Measurements from ENCODE around the gene CCDC40. TPM values are rescaled to one million over a fixed set of nuclear protein-coding genes. Genes with fewer than 3 reads are reported as not detected.

The CCDC40 gene
- total and polyA plus RNA-seq, 2 donors (not counting 1 experiment from before 2014, with no cell fraction given), result 0.63 to 3.2 TPM

DNA sequence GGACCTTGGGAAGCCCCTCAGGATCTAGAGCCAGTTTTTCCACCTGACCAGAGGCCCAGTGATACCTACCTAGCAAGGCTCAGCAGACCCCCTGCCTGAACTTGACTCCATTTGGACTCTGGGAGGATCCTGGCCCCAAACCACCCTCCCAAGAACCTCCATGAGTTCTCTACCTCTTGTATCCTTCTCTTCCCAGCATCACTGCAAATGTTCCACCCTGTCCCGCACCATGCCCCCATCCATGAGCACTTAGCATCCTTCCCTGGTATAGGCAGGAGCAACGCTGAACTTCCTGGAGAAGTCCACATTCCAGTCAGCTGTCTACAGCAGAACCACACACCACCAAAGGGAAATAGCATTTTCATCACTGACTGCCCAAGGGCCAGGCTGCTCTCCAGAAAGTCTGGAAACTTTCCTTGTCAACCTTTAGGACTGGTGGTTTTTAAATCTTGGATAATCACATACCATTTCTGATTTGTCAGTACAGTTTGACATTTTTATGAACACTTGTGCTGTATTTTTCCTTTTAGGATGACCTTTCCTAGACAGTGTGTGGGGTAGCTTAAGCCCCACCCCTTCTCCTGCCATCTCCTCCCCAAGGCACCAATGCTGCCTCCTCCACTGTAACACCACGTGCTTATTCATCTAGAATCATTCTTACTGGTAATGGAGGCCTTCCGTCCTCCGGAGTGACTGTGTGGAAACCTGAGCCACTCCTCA lies 96.6 kb downstream of the CCDC40 start:
- Histone ChIP-seq H3K4me1 (ENCODE audit: control insufficient read depth in 2 of 2, insufficient read depth in 2 of 2, low read length in 2 of 2) (no peaks in the 10 kb centered on the region), H3K4me2 (replicated peaks; ENCODE audit: low read depth, low read length, poor library complexity, severe bottlenecking) (no peak overlapping the region), H2AFZ (ENCODE audit: insufficient read depth, low read depth, low read length, poor library complexity, severe bottlenecking) (no peak overlapping the region), H4K20me1 (ENCODE audit: control insufficient read depth, insufficient read depth, low read length, poor library complexity, severe bottlenecking) (no peaks in the 10 kb centered on the region), H3K27me3 (replicated peaks in 1 of 4; ENCODE audit: control extremely low read depth in 1 of 4, control insufficient read depth in 3 of 4, insufficient read depth in 4 of 4, low read length in 3 of 4) (no peaks in the 10 kb centered on the region), H3K4me3 (ENCODE audit: control extremely low read depth in 1 of 5, extremely low read depth in 1 of 5, insufficient read depth in 1 of 5, low read depth in 2 of 5, low read length in 4 of 5) (no peak overlapping the region), H3K79me2 (ENCODE audit: control insufficient read depth, insufficient read depth, low read length) (no peaks in the 10 kb centered on the region), H3K36me3 (replicated peaks in 1 of 2; ENCODE audit: control extremely low read depth in 1 of 2, control insufficient read depth in 1 of 2, extremely low read depth in 1 of 2, insufficient read depth in 2 of 2, low read length in 1 of 2) (peaks cover 0 to 50% of the 10 kb centered on the region in 2 experiments), H3K9me3 (ENCODE audit: control extremely low read depth in 1 of 3, control insufficient read depth in 2 of 3, insufficient read depth in 1 of 3, low read length in 2 of 3) (no peaks in the 10 kb centered on the region), H3K27ac (ENCODE audit: low read length in 2 of 2) (no peak overlapping the region), H3K9ac (ENCODE audit: low read length) (no peak overlapping the region)
- H3K27me3 Mint-ChIP-seq, result no peaks in the 10 kb centered on the region
- POLR2A ChIA-PET, result interaction anchor here (0.6 kb wide), 1 partner anchor 51 kb away, joined by 4 read pairs; no protein-coding TSS in a partner anchor
- ATAC-seq (ENCODE audit: low read depth) (no peak), DNase-seq (no peak)
- intact Hi-C loops (cut with micrococcal nuclease), result no loop called here
- H3K4me1 Mint-ChIP-seq, result no peaks in the 10 kb centered on the region
- H3K9me3 Mint-ChIP-seq (ENCODE audit: insufficient read depth), result no peaks in the 10 kb centered on the region
- CTCF ChIA-PET, result no interaction called here
- WGBS (ENCODE audit: insufficient coverage), result 98% methylated on average over 5 of the region's 5 CpGs
- TF ChIP-seq, protein P1, sequence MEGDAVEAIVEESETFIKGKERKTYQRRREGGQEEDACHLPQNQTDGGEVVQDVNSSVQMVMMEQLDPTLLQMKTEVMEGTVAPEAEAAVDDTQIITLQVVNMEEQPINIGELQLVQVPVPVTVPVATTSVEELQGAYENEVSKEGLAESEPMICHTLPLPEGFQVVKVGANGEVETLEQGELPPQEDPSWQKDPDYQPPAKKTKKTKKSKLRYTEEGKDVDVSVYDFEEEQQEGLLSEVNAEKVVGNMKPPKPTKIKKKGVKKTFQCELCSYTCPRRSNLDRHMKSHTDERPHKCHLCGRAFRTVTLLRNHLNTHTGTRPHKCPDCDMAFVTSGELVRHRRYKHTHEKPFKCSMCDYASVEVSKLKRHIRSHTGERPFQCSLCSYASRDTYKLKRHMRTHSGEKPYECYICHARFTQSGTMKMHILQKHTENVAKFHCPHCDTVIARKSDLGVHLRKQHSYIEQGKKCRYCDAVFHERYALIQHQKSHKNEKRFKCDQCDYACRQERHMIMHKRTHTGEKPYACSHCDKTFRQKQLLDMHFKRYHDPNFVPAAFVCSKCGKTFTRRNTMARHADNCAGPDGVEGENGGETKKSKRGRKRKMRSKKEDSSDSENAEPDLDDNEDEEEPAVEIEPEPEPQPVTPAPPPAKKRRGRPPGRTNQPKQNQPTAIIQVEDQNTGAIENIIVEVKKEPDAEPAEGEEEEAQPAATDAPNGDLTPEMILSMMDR (IDR thresholded peaks at IDR 0.05), result no peak
- no peak for TF ChIP-seq EZH2 (IDR thresholded peaks at IDR 0.05; ENCODE audit: borderline replicate concordance, insufficient read depth, low read depth, low read length, poor library complexity, severe bottlenecking)
- H3K4me3 Mint-ChIP-seq, result no peak overlapping the region
- H3K27ac Mint-ChIP-seq, result no peak overlapping the region

DNA sequence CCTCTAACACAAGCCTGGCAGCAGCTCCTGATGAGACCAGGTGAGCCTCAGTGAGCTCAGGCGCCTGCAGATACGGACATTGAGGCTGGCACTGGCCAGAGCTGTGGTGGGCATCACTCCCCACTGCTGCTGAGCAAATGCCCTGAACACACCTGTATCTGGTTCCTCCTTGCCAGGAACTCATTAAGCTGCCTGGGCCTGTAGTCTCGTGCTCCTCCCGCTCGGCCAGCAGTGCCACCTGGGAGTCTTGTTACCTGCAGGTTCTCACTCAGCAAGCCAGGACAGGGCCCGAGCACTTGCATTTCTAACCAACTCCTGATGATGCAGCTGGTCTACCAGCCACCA lies 97.2 kb downstream of the CCDC40 start:
- DNase-seq, result no peak
- no peak overlapping the region for H3K9ac ChIP-seq (ENCODE audit: low read length)

More for the DNA sequence above, 97.2 kb downstream of the CCDC40 start:
- ChIA-PET POLR2A (interaction anchor here (0.6 kb wide), 1 partner anchor 50 kb away, joined by 4 read pairs; no protein-coding TSS in a partner anchor), CTCF (no interaction called here)
- Histone ChIP-seq H3K9me3 (ENCODE audit: control extremely low read depth in 1 of 3, control insufficient read depth in 2 of 3, insufficient read depth in 1 of 3, low read length in 2 of 3) (no peaks in the 10 kb centered on the region), H2AFZ (ENCODE audit: insufficient read depth, low read depth, low read length, poor library complexity, severe bottlenecking) (no peak overlapping the region), H3K4me1 (ENCODE audit: control insufficient read depth in 2 of 2, insufficient read depth in 2 of 2, low read length in 2 of 2) (no peaks in the 10 kb centered on the region), H3K27me3 (replicated peaks in 1 of 4; ENCODE audit: control extremely low read depth in 1 of 4, control insufficient read depth in 3 of 4, insufficient read depth in 4 of 4, low read length in 3 of 4) (no peaks in the 10 kb centered on the region), H3K4me3 (ENCODE audit: control extremely low read depth in 1 of 5, extremely low read depth in 1 of 5, insufficient read depth in 1 of 5, low read depth in 2 of 5, low read length in 4 of 5) (no peak overlapping the region), H3K27ac (ENCODE audit: low read length in 2 of 2) (no peak overlapping the region), H3K36me3 (replicated peaks in 1 of 2; ENCODE audit: control extremely low read depth in 1 of 2, control insufficient read depth in 1 of 2, extremely low read depth in 1 of 2, insufficient read depth in 2 of 2, low read length in 1 of 2) (peaks cover 0 to 55% of the 10 kb centered on the region in 2 experiments), H4K20me1 (ENCODE audit: control insufficient read depth, insufficient read depth, low read length, poor library complexity, severe bottlenecking) (no peaks in the 10 kb centered on the region), H3K4me2 (replicated peaks; ENCODE audit: low read depth, low read length, poor library complexity, severe bottlenecking) (no peak overlapping the region), H3K79me2 (ENCODE audit: control insufficient read depth, insufficient read depth, low read length) (no peaks in the 10 kb centered on the region)
- Mint-ChIP-seq H3K9me3 (ENCODE audit: insufficient read depth) (no peaks in the 10 kb centered on the region), H3K27ac (no peak overlapping the region), H3K4me1 (no peaks in the 10 kb centered on the region), H3K4me3 (no peak overlapping the region), H3K27me3 (no peaks in the 10 kb centered on the region)
- WGBS (ENCODE audit: insufficient coverage), result 98% methylated on average over 6 of the region's 6 CpGs
- no peak for ATAC-seq (ENCODE audit: low read depth)
- intact Hi-C loops (cut with micrococcal nuclease), result no loop called here
- TF ChIP-seq, protein P1 (IDR thresholded peaks at IDR 0.05), result no peak
- no peak for TF ChIP-seq EZH2 (IDR thresholded peaks at IDR 0.05; ENCODE audit: borderline replicate concordance, insufficient read depth, low read depth, low read length, poor library complexity, severe bottlenecking)

Measured in B cell (primary cell).